AG04450 (cell line): ENCODE data around the gene ARL6IP5. TPM values are rescaled to one million over a fixed set of nuclear protein-coding genes. Genes with fewer than 3 reads are reported as not detected.

Experiments
- CTCF ChIA-PET: fragments of 300-600, 350-600 bp; formaldehyde crosslinking; extraction: SDS; loops from one replicate; lab custom pipeline; 2022; ENCODE audit warnings: antibody characterized with exemption, inconsistent platforms; lab: Charles Lee
- POLR2A ChIA-PET: fragments of 350-600 bp; formaldehyde crosslinking; extraction: SDS; loops from one replicate; lab custom pipeline; 2021; ENCODE audit warnings: antibody characterized with exemption, inconsistent platforms; lab: Yijun Ruan, JAX
- DNase-seq: peaks from one replicate; pipeline ENCODE4 v3.0.0-alpha.2; 2011; ENCODE audit warnings: low read depth, low spot score
- H3K27ac ChIP-seq: one replicate; pipeline ENCODE4 v1.5.1; 2012; ENCODE audit warnings: low read depth, low read length, control low read depth
- H3K27me3 ChIP-seq: one replicate; pipeline ENCODE4 v1.6.0; 2012; ENCODE audit warnings: low read length; ENCODE audit not compliant: control insufficient read depth, insufficient read depth
- H3K4me3 ChIP-seq: 2 replicates; pipeline ENCODE4 v1.5.1; 2011; ENCODE audit warnings: mild to moderate bottlenecking, low read depth, low read length, control low read depth
- H3K9me3 ChIP-seq: 2 replicates; pipeline ENCODE4 v1.5.1; 2012; ENCODE audit warnings: low read length; ENCODE audit not compliant: control insufficient read depth, insufficient read depth
- polyA plus RNA-seq: library from polyadenylated mRNA; depleted of rRNA; stranded (reverse); fragments of >200 nt; gene quantifications from 2 replicates; pipeline ENCODE4 v1.2.3, GENCODE V29; 2011
- TF ChIP-seq, protein P1 (sequence below): IDR thresholded peaks from 2 replicates; pipeline ENCODE4 v1.5.1; 2011; ENCODE audit warnings: low read depth, low read length, control low read depth, inconsistent platforms

The ARL6IP5 gene
- polyA plus RNA-seq, 1 experiment, result 204 TPM

DNA sequence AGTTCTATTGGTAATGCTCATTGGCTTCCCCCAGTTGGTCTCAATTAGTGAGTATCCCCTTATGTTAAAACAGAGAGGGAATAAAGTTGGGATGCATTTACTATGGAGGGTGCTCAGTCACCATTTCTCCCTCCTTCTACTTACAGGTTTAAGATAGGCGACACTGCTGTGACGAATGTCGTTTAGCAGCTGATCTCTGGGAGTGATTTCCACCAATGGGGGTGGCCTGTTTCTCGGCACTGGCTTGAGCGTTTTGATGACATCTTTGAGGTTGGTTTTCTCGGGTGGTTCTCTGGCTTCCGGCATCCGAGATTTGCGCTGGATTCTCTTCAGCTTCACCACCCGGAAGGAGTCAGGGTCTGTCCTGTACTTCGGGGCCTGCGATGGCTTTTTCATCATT, 33.8 kb downstream of the ARL6IP5 start:
- Histone ChIP-seq H3K4me3 (no peak overlapping the region), H3K9me3 (no peaks in the 10 kb centered on the region), H3K27me3 (peaks cover 2% of the 10 kb centered on the region), H3K27ac (no peak overlapping the region)
- TF ChIP-seq, protein P1, sequence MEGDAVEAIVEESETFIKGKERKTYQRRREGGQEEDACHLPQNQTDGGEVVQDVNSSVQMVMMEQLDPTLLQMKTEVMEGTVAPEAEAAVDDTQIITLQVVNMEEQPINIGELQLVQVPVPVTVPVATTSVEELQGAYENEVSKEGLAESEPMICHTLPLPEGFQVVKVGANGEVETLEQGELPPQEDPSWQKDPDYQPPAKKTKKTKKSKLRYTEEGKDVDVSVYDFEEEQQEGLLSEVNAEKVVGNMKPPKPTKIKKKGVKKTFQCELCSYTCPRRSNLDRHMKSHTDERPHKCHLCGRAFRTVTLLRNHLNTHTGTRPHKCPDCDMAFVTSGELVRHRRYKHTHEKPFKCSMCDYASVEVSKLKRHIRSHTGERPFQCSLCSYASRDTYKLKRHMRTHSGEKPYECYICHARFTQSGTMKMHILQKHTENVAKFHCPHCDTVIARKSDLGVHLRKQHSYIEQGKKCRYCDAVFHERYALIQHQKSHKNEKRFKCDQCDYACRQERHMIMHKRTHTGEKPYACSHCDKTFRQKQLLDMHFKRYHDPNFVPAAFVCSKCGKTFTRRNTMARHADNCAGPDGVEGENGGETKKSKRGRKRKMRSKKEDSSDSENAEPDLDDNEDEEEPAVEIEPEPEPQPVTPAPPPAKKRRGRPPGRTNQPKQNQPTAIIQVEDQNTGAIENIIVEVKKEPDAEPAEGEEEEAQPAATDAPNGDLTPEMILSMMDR, result no peak
- CTCF ChIA-PET, result interaction anchor here (0.6 to 7.3 kb wide), 6 partner anchors 13 to 551 kb away, joined by 4 to 98 read pairs (median 17); no protein-coding TSS in a partner anchor
- POLR2A ChIA-PET, result no interaction called here
- DNase-seq, result no peak

DNA sequence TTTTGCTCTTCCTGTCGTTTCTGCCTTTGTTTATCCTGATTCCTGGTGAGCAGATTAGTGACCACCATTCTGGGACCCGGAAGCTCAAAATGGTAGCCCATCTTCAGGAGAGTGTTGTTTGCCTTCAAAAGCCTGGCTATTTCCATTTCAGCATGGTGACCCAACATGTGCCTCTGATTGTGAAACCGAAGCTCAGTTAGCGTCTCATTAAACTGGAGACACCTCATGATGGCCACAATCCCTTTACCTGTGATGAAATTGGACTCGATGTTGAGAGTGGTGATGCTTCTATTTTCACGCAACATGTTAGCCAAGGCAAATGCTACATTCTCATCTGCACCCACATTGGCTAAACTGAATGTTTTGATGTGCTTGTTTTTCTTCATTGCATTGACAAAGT, 34.4 kb downstream of the ARL6IP5 start:
- ChIA-PET POLR2A (no interaction called here), CTCF (interaction anchor here (0.6 to 7.3 kb wide), 16 partner anchors 10 to 815 kb away, joined by 3 to 98 read pairs (median 8); no protein-coding TSS in a partner anchor)
- TF ChIP-seq, protein P1, result no peak
- Histone ChIP-seq H3K4me3 (no peak overlapping the region), H3K27me3 (peaks cover 2% of the 10 kb centered on the region), H3K9me3 (no peaks in the 10 kb centered on the region), H3K27ac (no peak overlapping the region)
- DNase-seq, result no peak

DNA sequence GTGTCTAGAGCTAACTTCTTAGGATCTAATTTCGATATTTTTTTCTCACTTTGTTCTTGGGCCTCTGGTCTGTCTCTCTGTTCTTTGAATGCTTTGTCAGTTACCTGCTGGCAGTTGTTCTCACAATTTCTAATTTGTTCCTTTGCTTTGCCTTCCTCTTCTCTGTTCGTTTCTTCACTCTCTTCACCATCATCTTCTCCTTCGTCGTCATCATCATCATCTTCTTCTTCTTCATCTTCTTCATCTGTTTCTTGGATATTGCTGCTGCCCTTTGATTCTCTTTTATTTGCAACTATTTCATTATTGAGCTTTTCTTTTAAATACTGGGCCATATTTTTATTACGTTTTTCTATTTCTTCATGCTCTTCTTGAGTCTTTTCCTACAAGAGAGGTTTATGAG, 34.9 kb downstream of the ARL6IP5 start:
- Histone ChIP-seq H3K27me3 (peaks cover 2% of the 10 kb centered on the region), H3K9me3 (no peaks in the 10 kb centered on the region), H3K4me3 (no peak overlapping the region), H3K27ac (no peak overlapping the region)
- TF ChIP-seq, protein P1, result no peak
- POLR2A ChIA-PET, result no interaction called here
- CTCF ChIA-PET, result interaction anchor here (0.6 to 7.3 kb wide), 28 partner anchors 10 to 814 kb away, joined by 3 to 98 read pairs (median 5); no protein-coding TSS in a partner anchor
- no peak for DNase-seq

DNA sequence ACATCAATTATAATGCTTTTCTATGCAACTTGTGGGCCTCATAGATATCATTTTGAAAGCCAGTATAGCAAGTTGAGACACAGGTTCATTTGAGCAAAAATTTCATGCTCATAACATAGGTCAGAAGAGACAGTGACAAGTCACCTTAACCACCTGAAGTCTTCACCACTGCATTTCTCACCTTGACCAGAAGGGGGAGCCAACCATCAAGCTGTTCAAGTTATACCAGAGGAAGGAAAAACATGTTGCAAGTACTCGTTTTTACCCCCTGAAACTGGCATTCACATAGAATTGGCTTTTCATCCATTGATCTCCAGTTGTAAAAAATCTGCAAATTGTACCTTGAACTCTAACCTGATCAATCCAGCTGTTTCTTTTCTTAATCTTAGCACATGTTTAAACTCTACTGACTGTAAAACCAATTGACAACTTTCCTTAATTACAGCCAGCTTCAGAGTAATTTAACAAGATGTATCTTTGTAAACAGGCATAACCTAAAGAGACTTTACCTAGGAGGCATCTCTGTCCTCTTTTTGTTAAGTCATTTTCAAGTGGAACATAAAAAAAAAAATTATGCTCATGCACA, 36.2 kb downstream of the ARL6IP5 start:
- H3K4me3 ChIP-seq, result no peak overlapping the region
- TF ChIP-seq, protein P1, result peak; percentile 99
- CTCF ChIA-PET, result interaction anchor here (0.5 to 7.3 kb wide), 41 partner anchors 8 to 830 kb away, joined by 3 to 98 read pairs (median 4); partner anchors contain the start of genes ARL6IP5 and TMF1
- no peaks in the 10 kb centered on the region for H3K9me3 ChIP-seq
- H3K27me3 ChIP-seq, result peaks cover 2% of the 10 kb centered on the region
- no peak overlapping the region for H3K27ac ChIP-seq
- POLR2A ChIA-PET, result interaction anchor here (0.6 kb wide), 1 partner anchor 650 kb away, joined by 4 read pairs; no protein-coding TSS in a partner anchor
- peak; percentile 27 for DNase-seq

DNA sequence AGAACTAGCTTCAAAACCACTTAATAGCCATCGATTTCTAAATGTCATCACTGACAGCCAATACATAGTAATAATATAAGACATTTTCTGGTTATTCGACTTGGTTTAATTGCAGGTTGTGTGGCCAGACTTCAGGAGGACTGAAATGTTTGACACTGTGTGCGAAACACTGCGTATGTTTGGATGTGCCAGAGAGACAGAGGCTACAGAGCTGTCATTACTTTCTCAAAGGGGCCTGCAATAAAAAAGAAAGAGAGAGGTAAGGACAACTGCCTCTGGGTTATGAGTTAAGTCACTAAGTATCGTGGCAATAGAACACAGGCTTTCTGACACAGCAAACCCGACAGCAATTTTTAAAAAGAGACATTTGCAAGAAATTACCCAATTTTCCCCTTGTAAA, 36.8 kb downstream of the ARL6IP5 start:
- POLR2A ChIA-PET, result interaction anchor here (0.6 kb wide), 1 partner anchor 650 kb away, joined by 4 read pairs; no protein-coding TSS in a partner anchor
- no peak overlapping the region for H3K27ac ChIP-seq
- H3K27me3 ChIP-seq, result peaks cover 2% of the 10 kb centered on the region
- CTCF ChIA-PET, result interaction anchor here (0.5 to 7.3 kb wide), 34 partner anchors 8 to 830 kb away, joined by 3 to 98 read pairs (median 4); partner anchors contain the start of genes ARL6IP5 and TMF1
- DNase-seq, result no peak
- H3K4me3 ChIP-seq, result no peak overlapping the region
- no peaks in the 10 kb centered on the region for H3K9me3 ChIP-seq
- TF ChIP-seq, protein P1, result no peak
